ENCODE measurements around the gene NME5.

DNA sequence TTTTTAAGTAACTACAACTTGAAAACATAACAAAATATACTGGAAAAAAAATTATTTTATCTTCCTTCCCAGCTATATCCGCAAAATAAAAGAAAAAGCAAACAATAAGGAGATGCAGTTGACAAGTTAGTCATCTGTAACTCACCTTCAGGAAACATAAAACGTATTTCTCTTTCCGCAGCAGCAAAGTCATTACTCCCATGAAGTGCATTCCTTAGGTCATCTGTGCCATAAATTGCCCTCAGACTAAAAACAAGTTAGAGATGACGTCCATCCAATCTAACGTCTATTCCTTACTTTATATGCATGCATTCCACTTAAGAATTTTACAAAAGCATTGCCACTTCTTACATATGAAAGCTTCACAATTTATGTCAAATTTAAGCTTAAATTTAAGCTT is 10.9 kb downstream of the NME5 start:
- TF ChIP-seq, protein P1, sequence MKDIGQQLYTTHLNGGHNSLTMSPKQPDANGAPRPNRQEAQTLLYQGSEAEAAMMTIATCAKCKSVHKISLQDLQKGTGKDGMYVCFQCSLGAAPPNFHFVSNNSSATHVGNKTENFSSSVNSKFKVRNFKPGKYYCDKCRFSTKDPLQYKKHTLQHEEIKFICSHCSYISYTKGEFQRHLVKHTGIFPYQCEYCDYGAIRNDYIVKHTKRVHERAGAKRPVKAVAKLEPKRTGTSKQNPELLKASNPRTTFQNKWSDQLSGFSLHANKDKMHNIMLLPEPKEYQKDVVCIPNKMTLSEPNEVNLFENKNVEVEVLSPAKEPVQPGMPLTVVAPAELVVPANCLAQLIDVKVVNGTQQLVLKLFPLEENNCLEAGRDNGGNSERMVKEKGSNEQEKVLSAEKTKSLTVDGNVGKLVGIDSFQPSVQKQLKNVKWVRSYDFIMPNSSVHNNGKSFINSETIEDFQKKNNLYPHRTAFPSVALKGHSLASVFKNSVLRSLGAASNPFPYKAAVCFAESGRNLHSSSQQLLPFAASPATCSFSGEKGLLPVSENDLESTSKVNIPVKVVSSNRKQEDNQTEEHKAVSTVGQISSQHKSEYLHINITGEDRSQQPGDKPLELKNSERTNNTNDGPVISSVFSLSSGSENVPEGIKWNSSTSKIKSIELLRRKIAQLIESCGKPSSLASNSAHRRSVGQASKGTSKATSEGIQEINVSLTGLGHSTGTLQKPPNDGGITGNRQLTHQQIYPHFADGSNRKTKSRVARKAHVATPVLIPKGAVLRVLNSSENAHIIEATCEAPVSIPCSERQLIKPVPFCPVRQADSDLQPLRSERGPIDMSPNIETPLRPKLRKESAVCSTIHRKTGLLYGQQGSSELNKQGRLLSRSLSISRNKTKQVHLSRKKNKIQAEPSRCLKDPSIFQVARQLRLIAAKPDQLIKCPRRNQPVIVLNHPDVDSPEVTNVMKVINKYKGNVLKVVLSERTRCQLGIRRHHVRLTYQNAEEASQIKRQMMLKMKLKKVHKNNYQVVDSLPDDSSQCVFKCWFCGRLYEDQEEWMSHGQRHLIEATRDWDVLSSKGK (CRISPR knock-in tag; IDR thresholded peaks at IDR 0.05), result no peak
- TF ChIP-seq, protein P2, sequence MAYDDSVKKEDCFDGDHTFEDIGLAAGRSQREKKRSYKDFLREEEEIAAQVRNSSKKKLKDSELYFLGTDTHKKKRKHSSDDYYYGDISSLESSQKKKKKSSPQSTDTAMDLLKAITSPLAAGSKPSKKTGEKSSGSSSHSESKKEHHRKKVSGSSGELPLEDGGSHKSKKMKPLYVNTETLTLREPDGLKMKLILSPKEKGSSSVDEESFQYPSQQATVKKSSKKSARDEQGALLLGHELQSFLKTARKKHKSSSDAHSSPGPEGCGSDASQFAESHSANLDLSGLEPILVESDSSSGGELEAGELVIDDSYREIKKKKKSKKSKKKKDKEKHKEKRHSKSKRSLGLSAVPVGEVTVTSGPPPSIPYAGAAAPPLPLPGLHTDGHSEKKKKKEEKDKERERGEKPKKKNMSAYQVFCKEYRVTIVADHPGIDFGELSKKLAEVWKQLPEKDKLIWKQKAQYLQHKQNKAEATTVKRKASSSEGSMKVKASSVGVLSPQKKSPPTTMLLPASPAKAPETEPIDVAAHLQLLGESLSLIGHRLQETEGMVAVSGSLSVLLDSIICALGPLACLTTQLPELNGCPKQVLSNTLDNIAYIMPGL (CRISPR knock-in tag; IDR thresholded peaks at IDR 0.05), result no peak
